Measurements from ENCODE around the gene TMEM218.

Gene TMEM218

DNA sequence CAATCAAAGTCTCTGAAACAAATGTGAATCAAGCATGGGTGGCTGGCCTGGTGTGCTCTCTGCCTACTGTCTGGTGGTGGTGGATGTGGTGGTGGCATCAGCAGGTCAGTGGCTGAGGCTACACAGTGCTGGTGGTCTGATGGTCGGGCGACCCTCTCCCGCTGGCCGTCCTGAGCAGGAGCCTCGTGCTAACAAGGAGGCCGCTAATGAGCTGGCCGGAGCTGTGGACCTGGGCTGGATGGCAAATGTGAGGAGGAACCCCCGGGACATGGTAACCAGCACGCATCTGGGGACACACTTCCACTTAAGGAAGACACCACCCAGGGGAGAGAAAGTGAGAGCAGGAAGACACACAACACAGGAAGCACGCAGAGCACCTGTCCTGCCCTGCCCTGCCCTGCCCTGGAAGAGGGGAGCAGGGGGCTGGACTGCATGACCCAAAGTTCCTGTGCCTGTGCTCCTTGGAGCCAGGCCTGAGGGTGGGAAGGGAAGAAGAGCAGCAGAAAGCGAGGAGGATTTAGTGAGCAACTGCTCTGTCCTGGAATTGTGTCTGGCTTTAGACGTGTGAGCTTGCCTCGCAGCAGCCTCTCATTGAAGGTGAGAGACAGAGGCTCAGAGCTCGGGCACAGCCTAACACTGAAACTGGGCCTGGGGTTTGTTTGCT lies 24.7 kb downstream of the TMEM218 start:
- no peak for ATAC-seq
- TF ChIP-seq ZNF565 (CRISPR knock-in tag; conservative IDR thresholded peaks at IDR 0.05; ENCODE audit: low read depth) (no peak), ESRRG (CRISPR knock-in tag; IDR thresholded peaks at IDR 0.05) (no peak), OSR1 (CRISPR knock-in tag; IDR thresholded peaks at IDR 0.05) (no peak), PPARA (CRISPR knock-in tag; IDR thresholded peaks at IDR 0.05; ENCODE audit: borderline replicate concordance) (no peak), ARNTL (CRISPR knock-in tag; IDR thresholded peaks at IDR 0.05; ENCODE audit: borderline replicate concordance, low read depth) (no peak), SNAI2 (CRISPR knock-in tag; IDR thresholded peaks at IDR 0.05) (no peak), BACH2 (CRISPR knock-in tag; IDR thresholded peaks at IDR 0.05; ENCODE audit: borderline replicate concordance) (no peak), ZFP3 (CRISPR knock-in tag; IDR thresholded peaks at IDR 0.05) (no peak)
- TF ChIP-seq, protein P1, sequence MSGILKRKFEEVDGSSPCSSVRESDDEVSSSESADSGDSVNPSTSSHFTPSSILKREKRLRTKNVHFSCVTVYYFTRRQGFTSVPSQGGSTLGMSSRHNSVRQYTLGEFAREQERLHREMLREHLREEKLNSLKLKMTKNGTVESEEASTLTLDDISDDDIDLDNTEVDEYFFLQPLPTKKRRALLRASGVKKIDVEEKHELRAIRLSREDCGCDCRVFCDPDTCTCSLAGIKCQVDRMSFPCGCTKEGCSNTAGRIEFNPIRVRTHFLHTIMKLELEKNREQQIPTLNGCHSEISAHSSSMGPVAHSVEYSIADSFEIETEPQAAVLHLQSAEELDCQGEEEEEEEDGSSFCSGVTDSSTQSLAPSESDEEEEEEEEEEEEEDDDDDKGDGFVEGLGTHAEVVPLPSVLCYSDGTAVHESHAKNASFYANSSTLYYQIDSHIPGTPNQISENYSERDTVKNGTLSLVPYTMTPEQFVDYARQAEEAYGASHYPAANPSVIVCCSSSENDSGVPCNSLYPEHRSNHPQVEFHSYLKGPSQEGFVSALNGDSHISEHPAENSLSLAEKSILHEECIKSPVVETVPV (CRISPR knock-in tag; IDR thresholded peaks at IDR 0.05): no peak
- TF ChIP-seq, protein P2, sequence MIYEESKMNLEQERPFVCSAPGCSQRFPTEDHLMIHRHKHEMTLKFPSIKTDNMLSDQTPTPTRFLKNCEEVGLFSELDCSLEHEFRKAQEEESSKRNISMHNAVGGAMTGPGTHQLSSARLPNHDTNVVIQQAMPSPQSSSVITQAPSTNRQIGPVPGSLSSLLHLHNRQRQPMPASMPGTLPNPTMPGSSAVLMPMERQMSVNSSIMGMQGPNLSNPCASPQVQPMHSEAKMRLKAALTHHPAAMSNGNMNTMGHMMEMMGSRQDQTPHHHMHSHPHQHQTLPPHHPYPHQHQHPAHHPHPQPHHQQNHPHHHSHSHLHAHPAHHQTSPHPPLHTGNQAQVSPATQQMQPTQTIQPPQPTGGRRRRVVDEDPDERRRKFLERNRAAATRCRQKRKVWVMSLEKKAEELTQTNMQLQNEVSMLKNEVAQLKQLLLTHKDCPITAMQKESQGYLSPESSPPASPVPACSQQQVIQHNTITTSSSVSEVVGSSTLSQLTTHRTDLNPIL (CRISPR knock-in tag; IDR thresholded peaks at IDR 0.05; ENCODE audit: low read depth): no peak

DNA sequence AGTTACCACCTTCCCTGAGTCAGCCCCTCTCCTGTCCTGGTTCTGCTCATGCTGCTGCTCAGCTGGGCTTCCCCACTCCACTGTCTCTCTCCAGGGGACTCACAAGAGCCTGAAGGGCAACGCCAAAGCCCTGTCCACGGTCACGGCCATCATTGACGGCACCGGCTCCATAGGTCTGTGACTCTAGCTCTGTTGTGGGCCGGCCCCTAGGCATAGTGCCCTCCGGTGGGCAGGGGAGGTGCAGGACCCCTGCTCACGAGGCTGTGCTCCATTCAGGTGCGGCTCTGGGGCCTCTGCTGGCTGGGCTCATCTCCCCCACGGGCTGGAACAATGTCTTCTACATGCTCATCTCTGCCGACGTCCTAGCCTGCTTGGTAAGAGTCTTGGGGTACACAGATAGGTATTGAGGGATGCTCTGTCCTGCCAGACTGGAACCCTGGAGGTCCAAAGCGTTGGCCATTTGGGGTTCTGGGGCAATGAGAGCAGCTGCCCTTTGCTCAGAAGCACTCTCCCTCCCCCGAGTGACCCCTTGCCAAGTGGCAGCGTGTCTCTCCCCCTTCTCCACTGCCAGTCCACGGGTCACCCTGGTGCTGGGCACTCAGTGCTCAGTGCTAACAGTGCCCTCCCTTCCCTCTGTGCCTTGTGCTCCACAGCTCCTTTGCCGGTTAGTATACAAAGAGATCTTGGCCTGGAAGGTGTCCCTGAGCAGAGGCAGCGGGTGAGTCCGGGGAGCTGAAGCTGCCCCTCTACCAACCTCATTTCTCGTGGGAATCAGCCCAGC lies 25.9 kb downstream of the TMEM218 start:
- TF ChIP-seq PPARA (CRISPR knock-in tag; IDR thresholded peaks at IDR 0.05; ENCODE audit: borderline replicate concordance): no peak
- TF ChIP-seq ZFP30 (CRISPR knock-in tag; IDR thresholded peaks at IDR 0.05): no peak
- TF ChIP-seq ZC3H10 (CRISPR knock-in tag; IDR thresholded peaks at IDR 0.05): no peak
- no peak for TF ChIP-seq OSR1 (CRISPR knock-in tag; IDR thresholded peaks at IDR 0.05)
- no peak for TF ChIP-seq ESRRG (CRISPR knock-in tag; IDR thresholded peaks at IDR 0.05)
- TF ChIP-seq ARNTL (CRISPR knock-in tag; IDR thresholded peaks at IDR 0.05; ENCODE audit: borderline replicate concordance, low read depth): no peak
- no peak for TF ChIP-seq BACH2 (CRISPR knock-in tag; IDR thresholded peaks at IDR 0.05; ENCODE audit: borderline replicate concordance)
- no peak for TF ChIP-seq GLIS3 (CRISPR knock-in tag; IDR thresholded peaks at IDR 0.05)
- no peak for TF ChIP-seq CSDC2 (CRISPR knock-in tag; IDR thresholded peaks at IDR 0.05)
- no peak for ATAC-seq

DNA sequence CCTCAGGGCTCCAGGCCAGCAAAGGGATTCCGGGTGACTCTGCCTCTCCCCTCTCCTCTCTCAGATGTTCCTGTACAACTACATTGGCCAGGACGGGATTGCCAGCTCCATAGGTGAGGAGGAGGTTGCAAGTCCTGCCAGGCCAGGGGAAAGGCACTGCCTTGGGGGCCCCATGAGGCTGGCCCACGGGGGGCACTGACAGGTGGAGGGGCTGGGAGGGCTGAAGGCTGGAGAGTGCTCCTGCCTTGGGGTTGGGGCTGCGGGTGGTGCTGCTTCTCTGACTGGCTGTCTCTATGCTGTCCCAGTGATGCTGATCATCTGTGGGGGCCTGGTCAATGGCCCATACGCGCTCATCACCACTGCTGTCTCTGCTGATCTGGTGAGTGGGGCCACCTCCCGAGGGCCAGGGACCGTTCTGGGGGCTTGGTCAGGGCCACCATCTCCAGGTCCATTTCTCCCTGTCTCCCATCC lies 26.6 kb downstream of the TMEM218 start:
- ATAC-seq: no peak
- TF ChIP-seq CSDC2 (CRISPR knock-in tag; IDR thresholded peaks at IDR 0.05): no peak

DNA sequence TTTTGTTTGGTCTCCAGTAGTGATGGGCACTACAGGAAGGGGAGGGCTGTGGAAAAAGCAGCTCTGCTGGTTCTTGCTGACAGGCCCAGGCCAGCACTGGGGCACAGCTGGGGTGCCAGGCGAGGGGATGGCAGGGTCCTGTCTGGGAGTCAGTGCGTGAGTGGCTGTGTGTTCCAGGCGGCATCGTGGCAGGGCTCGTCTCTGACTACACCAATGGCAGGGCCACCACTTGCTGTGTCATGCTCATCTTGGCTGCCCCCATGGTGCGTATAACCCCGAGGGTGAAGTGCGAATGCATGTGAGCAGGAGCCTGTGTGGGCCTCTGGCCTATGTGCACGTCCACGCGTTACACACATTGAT lies 27.4 kb downstream of the TMEM218 start:
- TF ChIP-seq ESRRG (CRISPR knock-in tag; IDR thresholded peaks at IDR 0.05): no peak
- no peak for TF ChIP-seq BACH2 (CRISPR knock-in tag; IDR thresholded peaks at IDR 0.05; ENCODE audit: borderline replicate concordance)
- no peak for TF ChIP-seq PPARA (CRISPR knock-in tag; IDR thresholded peaks at IDR 0.05; ENCODE audit: borderline replicate concordance)
- TF ChIP-seq SNAI2 (CRISPR knock-in tag; IDR thresholded peaks at IDR 0.05): no peak
- TF ChIP-seq ZFP30 (CRISPR knock-in tag; IDR thresholded peaks at IDR 0.05): no peak
- TF ChIP-seq ZFP3 (CRISPR knock-in tag; IDR thresholded peaks at IDR 0.05): no peak
- TF ChIP-seq, protein P3, sequence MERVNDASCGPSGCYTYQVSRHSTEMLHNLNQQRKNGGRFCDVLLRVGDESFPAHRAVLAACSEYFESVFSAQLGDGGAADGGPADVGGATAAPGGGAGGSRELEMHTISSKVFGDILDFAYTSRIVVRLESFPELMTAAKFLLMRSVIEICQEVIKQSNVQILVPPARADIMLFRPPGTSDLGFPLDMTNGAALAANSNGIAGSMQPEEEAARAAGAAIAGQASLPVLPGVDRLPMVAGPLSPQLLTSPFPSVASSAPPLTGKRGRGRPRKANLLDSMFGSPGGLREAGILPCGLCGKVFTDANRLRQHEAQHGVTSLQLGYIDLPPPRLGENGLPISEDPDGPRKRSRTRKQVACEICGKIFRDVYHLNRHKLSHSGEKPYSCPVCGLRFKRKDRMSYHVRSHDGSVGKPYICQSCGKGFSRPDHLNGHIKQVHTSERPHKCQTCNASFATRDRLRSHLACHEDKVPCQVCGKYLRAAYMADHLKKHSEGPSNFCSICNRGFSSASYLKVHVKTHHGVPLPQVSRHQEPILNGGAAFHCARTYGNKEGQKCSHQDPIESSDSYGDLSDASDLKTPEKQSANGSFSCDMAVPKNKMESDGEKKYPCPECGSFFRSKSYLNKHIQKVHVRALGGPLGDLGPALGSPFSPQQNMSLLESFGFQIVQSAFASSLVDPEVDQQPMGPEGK (CRISPR knock-in tag; IDR thresholded peaks at IDR 0.05; ENCODE audit: borderline replicate concordance): no peak
- TF ChIP-seq ZC3H10 (CRISPR knock-in tag; IDR thresholded peaks at IDR 0.05): no peak
- no peak for TF ChIP-seq RARB (CRISPR knock-in tag; IDR thresholded peaks at IDR 0.05)
- no peak for TF ChIP-seq ZNF70 (CRISPR knock-in tag; IDR thresholded peaks at IDR 0.05)
- TF ChIP-seq, protein P4, sequence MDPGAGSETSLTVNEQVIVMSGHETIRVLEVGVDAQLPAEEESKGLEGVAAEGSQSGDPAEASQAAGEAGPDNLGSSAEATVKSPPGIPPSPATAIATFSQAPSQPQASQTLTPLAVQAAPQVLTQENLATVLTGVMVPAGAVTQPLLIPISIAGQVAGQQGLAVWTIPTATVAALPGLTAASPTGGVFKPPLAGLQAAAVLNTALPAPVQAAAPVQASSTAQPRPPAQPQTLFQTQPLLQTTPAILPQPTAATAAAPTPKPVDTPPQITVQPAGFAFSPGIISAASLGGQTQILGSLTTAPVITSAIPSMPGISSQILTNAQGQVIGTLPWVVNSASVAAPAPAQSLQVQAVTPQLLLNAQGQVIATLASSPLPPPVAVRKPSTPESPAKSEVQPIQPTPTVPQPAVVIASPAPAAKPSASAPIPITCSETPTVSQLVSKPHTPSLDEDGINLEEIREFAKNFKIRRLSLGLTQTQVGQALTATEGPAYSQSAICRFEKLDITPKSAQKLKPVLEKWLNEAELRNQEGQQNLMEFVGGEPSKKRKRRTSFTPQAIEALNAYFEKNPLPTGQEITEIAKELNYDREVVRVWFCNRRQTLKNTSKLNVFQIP (CRISPR knock-in tag; IDR thresholded peaks at IDR 0.05; ENCODE audit: borderline replicate concordance, low read depth): no peak
- TF ChIP-seq, protein P1 (CRISPR knock-in tag; IDR thresholded peaks at IDR 0.05): no peak
- no peak for TF ChIP-seq ISL1 (CRISPR knock-in tag; IDR thresholded peaks at IDR 0.05)
- TF ChIP-seq TCF4 (CRISPR knock-in tag; IDR thresholded peaks at IDR 0.05; ENCODE audit: borderline replicate concordance): no peak
- TF ChIP-seq OSR1 (CRISPR knock-in tag; IDR thresholded peaks at IDR 0.05): no peak
- ATAC-seq: no peak

Measured in SK-N-SH treated with all-trans-retinoic acid at 6 μM for 48 hours (cell line).